ENCODE results near the gene SGIP1.
"Not testable (repeated sequence)": the region's sequence is repeated elsewhere in the genome, so short reads cannot be mapped to it uniquely, and the experiment has no call there.

Gene SGIP1

GRCh38 chr1:66685265-66685664 lies 151.3 kb downstream of the SGIP1 start:
- no peak for DNase-seq

- DNase-seq: no peak
Measured at GRCh38 chr1:66685670-66686069, 151.7 kb downstream of the SGIP1 start.

- DNase-seq: no peak
Measured at GRCh38 chr1:66686406-66686805, 152.5 kb downstream of the SGIP1 start.

GRCh38 chr1:66687358-66687757 lies 153.4 kb downstream of the SGIP1 start:
- DNase-seq: no peak

GRCh38 chr1:66690666-66691381 lies 156.9 kb downstream of the SGIP1 start:
- DNase-seq: no peak

- no peak for DNase-seq
Measured at GRCh38 chr1:66692681-66693080, 158.7 kb downstream of the SGIP1 start.

- DNase-seq: no peak
Measured at GRCh38 chr1:66693856-66694255, 159.9 kb downstream of the SGIP1 start.

- DNase-seq: no peak
Measured at GRCh38 chr1:66695116-66695515, 161.2 kb downstream of the SGIP1 start.

- no peak for DNase-seq
Measured at GRCh38 chr1:66696771-66697170, 162.8 kb downstream of the SGIP1 start.

GRCh38 chr1:66699213-66699612 lies 165.3 kb downstream of the SGIP1 start:
- DNase-seq: no peak

GRCh38 chr1:66704177-66704875 lies 170.4 kb downstream of the SGIP1 start:
- DNase-seq: no peak

GRCh38 chr1:66705110-66705509 lies 171.2 kb downstream of the SGIP1 start:
- no peak for DNase-seq

GRCh38 chr1:66711420-66711819 lies 177.5 kb downstream of the SGIP1 start:
- no peak for DNase-seq

- DNase-seq: no peak
Measured at GRCh38 chr1:66712839-66713238, 178.9 kb downstream of the SGIP1 start.

- no peak for DNase-seq
Measured at GRCh38 chr1:66723985-66724384, 190.0 kb downstream of the SGIP1 start.

GRCh38 chr1:66725885-66726665 lies 192.1 kb downstream of the SGIP1 start:
- DNase-seq: peak; percentile 48

- DNase-seq: no peak
Measured at GRCh38 chr1:66728021-66728420, 194.1 kb downstream of the SGIP1 start.

- not testable (repeated sequence) for DNase-seq
Measured at GRCh38 chr1:66728716-66729115, 194.8 kb downstream of the SGIP1 start.

- no peak for DNase-seq
Measured at GRCh38 chr1:66729119-66729518, 195.2 kb downstream of the SGIP1 start.

- no peak for DNase-seq
Measured at GRCh38 chr1:66729523-66729922, 195.6 kb downstream of the SGIP1 start.

- no peak for DNase-seq
Measured at GRCh38 chr1:66730462-66730861, 196.5 kb downstream of the SGIP1 start.

- no peak for DNase-seq
Measured at GRCh38 chr1:66731170-66731865, 197.4 kb downstream of the SGIP1 start.
